ENCODE measurements around the gene DNAJC13.

The DNAJC13 gene

DNA sequence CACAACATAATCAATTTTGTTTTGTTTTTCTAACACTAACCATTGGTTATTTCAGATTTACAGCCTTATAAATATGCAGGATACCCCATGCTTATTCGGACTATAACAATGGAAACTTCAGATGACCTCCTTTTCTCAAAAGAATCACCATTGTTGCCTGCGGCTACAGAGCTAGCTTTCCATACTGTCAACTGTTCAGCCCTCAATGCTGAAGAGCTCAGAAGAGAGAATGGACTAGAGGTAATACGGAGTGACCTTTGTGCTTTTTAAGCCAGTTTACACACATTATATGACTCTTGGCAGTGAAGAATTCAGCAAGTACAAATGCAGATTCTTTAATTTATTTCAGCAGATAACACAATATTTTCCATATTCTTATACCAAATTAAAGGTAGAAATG is 81.8 kb downstream of the DNAJC13 start:
- DNase-seq, result no peak

DNA sequence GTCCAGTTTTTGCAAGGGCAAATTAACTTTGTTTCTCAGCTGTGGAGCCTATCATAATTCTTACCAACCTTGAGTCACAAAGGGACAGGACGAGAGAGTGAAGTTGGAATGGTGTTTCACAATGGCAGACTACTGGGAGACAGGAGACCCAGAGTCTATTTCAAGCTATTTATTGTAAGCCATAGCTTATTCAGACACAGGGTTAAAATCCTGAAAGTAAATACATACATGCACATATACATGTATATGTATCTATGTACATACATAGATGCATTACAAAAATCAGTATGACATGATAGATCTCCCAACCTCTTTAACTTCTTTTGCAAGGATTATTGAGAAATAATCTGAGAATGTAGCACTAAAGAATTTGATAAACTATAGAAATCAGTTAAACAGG is 86.3 kb downstream of the DNAJC13 start:
- no peak for DNase-seq

DNA sequence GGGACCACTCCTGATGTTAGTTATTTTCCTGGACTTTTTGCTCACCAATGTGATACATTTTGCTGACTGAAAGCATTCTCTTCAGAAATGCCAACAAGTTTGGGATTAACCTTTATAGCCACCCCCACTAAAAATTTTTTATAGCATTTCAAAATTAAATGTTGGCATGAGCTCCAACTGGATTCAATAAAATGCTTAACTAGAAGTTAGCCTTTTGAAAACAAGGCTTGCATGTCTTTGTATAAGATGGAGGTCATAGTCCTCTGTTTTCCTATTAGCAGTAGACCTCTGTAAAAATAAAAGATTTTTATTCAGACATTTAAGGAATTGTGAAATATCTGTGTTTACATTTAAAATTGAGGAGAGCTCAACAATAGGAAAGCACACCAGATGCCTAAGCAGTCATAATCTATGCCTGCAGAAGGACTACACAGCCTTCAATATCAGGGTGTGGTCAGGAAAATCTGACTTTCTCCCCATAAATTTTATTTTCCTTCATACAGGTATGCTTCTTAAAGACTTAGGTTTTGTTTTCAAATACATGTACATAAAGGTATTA is 87.2 kb downstream of the DNAJC13 start:
- no peak for DNase-seq

DNA sequence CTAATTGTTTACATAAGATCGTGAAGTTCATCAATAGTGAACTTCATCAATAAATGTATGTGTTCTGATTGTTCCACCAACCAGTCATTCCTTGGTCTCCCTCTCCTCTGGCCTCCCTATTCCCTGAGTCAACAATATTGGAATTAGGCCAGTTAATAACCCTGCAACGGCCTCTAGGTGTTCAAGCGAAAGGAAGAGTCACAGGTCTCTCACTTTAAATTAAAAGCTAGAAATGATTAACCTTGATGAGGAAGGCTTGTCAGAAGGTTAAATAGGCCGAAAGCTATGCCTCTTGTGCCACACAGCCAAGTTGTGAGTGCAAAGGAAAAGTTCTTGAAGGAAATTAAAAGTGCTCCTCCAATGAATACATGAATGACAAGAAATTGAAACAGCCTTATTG is 90.4 kb downstream of the DNAJC13 start:
- DNase-seq, result no peak

DNA sequence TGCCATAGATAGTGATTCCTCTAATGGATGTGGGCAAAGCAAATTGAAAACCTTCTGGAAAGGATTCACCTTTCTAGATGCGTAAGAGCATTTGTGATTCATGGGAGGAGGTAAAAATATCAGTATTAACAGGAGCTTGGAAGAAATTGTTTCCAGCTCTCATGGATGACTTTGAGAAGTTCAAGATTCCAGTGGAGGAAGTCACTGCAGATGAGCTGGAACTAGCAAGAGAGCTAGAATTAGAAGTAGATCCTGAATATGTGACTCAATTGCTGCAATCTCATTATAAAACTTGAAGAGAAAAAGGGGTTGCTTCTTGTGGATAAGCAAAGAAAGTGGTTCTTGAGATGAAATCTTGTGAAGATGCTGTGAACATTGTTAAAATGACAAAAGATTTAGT is 91.8 kb downstream of the DNAJC13 start:
- no peak for DNase-seq

DNA sequence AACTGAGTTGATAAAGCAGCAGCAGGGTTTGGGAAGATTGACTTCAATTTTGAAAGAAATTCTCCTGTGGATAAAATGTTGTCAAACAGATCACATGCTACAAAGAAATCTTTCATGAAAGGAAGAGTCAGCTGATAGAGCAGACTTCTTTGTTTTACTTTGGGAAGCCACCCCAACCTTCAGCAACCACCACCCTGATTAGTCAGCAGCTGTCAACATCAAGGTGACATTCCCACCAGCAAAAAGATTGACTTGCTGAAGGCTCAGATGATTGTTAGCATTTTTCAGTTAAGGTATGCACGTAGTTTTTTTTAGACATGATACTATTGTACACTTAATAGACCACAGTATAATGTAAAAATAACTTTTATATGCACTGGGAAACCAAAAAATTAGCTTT is 92.2 kb downstream of the DNAJC13 start:
- DNase-seq, result no peak

DNA sequence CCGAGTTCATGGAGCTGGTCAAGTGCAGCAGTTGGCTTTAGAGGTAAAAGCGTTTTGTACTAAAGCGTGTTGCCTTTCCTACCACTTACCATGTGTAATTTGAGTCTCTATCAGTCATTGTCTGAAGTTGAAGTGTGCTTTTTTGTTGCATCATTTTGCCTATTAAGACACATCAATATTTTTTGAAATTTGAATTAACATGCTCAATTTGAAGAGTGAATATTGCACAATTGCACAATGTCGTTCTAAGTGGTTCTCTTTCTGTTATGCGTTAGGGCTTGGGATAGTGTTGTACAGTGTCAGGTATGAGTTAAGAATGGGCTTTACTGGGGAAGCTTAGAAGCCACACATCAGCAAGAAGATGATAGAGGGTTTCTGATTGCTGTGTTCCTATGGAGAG is 95.8 kb downstream of the DNAJC13 start:
- no peak for DNase-seq

DNA sequence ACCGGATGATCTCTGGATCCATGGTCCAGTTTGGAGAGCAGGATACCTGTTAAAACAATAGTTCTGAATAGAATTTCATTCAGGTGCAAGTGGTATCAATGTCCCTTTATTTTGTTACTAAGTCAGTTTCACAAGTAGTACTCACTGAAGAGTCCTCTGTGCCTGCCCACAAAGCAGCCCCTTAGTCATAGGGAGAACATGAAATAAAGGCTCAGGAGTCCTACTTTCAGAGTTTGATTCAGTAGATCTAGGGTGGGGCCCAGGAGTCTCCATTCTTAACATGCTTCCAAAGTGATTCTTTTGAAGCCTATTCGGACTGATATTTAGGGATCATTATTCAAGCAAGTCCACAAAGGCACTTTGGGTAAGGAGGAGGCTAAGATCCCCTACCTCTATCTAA is 100.0 kb downstream of the DNAJC13 start:
- no peak for DNase-seq

DNA sequence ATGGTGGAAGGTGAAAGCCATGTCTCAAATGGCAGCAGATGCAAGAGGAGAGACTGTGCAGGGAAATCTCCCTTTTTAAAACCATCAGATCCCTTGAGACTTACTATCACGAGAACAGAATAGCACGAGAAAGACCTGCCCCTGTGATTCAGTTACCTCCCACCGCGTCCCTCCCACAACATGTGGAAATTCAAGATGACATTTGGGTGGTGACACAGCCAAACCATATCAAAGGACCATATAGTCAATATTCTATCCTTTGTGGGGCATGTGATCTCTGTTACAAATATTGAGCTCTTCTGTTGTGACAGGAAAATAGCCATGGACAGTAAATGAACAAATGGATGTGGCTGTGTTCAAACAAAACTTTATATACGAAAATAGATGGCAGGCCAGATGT is 102.6 kb downstream of the DNAJC13 start:
- DNase-seq, result no peak

DNA sequence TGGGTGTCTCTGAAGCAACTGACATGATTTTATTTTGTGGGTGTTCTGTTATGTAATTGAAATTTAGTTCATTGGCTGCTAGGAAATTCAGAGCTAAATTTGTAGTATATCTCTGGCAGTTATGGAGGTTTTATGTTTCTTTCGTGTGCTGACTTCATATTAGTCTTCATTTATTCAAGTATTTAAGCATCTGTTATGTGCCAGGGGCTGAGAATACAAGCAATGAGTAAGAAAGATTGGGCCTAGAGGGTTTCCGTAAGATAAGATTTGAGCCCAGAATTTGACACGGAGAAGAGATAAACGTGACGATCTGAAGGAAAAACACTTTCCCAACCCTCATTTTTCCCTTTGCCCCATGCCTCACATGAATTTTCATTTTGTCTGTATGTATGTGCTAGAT is 104.6 kb downstream of the DNAJC13 start:
- no peak for DNase-seq

DNA sequence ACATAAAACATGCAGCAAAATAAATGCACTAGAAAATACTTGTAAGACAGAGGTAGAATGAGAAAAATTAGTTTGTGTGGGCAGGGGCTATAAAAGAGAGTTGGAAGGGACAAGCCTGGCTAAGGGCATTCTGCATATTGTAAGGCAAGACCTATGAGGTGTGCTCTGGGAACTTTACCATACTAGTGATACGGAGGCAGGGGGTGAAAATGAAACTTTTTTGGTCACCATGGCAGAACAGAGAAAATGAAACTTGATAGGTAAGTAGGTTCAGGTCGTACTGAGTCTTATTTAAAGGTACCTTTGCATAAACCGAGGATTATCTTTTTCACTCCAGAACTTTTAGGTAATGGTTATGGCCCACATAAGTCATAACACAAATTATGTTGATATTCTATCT is 105.1 kb downstream of the DNAJC13 start:
- DNase-seq, result no peak

DNA sequence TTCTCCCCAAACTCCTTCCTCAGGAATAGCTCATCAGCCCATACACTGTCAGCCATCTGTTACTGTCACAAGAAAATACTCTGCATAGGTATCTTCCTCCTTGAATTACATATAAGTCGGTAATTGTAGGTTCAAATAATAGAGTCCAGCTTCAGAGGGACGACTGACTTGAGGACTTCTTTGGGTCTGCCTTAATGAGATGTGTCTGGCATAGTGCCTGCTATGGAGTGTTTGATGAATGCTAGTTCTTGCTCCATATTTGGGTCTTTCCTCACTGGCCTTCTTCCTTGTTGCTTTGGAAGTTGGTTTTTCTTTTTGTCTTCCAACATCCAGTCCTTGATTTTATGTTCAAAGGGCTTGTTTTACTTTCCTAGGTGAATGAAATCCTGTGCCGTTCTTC is 113.3 kb downstream of the DNAJC13 start:
- DNase-seq, result no peak

DNA sequence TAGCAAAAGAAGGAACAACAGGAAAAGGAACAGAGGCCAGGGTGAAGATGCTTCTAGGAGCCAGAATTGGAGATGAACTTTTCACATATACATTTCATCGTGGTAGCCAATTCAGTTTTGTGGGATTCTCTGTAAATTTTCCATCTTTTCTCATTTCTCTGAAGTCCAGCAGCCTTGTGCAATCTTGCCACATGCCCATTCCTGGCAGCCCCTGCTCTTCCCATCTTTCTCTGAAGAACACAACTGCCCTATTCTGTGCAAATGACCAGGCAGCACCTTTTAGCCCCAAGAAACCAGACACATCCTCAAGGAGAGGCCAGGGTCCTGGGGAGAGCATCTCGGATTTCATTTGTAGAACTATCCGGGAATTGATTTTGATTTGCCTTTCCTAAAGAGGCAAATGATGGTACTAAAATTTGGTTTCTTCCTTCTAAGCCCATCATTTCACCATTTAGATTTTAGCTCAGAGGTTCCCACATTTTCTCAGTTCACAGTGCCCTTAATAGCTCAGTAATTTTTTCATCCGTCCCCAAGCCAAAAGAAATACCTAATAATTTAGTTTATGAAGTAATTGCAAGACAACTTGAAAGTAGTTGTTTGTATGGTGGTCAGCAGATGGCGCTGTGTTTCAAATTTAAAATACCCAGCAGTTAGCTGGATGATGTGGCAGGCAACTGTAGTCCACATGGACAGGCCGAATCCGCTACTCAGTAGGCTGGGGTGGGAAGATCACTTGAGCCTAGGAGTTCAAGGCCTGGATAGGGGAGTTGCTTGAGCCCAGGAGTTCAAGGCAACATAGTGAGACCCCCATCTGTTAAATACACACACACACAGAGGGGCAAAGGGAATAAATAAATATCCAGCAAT is 118.5 kb downstream of the DNAJC13 start:
- peak; percentile 33 for DNase-seq

DNA sequence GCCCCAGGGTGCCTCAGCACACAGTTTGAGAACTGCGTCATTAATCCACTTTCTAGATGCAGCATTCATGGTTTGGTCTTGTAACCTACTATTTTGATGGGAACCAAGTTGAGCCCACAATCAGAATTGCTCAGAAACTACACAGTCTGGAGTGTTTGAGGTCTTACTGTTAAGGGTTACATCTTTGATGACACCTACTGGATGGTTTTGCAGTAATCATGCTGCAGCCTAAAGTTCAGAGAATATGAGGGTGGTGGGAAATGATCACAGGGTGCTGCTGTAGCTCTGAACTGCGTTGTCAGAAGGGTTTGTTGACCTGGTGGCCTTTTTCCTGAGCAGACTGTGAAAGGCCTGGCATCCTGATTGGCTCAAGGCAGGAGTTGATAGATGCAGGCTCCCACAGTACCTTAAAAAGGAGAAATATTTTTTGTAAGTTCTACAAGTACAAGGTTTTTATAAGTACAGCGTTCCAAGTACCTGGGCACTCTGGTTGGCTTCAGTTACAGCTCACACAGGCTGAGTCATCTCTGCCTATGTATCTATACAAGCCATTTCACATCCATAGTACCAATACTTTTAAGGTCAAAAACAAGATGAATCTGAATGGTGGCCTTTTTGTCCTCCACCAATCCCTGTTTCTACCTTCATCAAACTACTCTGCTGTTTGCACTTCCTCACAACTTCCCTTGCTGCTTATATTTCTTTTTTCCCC is 119.3 kb downstream of the DNAJC13 start:
- DNase-seq, result no peak

DNA sequence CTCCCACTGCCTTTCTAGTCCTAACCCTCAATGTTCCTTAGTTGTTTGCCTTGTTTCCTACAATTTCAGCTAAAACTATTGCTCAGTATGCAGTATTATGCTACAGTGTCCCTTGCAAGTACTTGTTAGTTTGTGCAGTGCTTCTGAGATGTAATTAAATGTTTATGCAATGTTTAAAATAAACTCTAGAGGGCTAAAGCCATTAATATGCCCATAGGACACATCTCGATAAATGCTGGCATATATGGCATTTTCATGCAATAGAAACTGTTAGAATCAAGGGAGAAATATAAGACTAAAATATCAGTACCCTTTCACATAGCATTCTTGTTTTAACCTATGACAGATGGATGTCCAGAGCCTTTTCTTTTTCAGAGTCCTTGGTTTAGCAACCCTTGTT is 120.0 kb downstream of the DNAJC13 start:
- no peak for DNase-seq

DNA sequence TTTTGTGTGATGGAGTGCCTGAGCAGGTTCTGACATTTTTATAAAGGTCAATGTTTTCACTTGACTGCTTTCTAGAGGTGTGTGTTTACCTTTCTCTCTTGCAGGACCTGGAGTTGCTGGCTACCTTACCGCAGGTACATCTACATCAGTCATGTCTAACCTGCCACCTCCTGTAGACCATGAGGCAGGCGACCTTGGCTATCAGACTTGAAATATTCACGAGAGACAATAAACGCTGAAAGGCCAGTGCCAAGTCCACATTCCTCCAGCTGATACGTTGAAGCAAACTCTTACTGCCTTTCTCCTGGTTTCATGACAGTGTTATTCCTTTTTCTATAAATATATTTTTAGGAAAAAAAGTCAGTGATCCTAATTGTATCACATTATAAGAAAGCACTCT is 120.8 kb downstream of the DNAJC13 start:
- DNase-seq, result no peak

DNA sequence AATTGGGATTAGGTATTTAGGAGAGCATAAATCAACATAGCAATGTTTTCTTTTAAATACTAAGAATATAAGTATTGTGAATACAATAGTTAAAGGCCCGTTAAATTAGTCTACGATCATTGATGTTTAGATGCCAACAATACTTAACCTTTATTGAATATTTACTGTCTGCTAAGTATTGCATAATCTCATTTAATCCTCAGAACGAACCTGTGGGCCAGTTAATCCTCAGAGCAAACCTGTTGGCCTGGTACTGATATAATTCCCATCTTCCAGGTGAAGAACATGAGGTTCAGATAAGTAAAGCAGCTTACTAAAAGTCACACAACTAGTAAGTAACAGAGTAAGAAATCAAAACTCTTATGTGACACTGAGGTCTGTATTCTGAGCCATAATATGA is 122.4 kb downstream of the DNAJC13 start:
- DNase-seq, result no peak

DNA sequence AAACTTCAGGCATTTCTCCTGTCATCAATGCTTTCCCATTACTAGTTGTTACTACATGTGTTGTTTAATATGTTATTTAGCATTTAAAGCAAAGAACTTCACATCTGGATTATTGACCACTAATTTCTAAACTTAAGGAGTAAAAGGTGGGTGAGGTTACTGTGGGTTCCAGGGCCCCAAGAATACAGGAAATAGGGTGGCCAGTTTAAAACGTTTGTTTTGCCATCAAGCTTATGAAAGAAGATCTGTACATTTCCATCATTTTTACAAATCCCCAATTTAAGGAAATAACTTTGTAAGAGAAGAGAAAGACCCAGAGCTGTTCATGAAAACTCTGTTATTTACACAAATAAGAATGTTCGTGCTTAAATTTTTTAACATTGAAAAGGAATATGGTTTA is 125.3 kb downstream of the DNAJC13 start:
- DNase-seq, result no peak

DNA sequence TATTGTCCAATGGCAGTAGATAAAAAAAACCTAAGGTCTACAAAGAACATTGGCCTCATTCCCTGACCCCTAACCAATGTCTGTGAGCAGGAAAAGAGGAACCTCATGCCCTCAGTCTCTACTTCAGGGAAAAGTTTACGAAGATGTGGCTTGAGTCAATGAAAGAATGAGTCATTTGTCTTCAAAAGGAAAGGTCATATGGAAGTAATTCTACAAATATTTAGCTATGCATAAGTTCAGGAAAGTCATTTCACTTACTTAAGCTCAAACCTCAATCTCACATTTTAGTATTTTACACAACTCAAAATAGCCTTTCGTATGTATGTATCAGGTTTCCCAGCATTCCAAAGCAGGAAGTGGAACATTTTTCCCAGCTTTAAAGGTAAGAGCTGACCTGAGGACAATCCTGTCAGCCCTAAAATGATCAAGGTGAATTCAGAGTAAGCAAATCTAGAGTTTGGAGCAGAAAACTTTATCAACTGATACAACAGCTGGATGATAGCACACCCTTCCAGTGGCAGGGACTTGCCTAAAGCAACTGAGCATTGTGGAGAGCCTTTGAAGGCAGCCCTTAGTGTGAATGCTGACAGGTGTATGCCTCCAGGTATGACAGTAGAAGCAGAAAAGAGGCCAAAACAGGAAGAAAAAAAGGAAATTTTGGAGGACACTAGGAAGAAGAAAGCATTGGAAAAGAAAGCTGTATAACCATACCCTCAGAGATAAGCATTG is 125.9 kb downstream of the DNAJC13 start:
- no peak for DNase-seq

DNA sequence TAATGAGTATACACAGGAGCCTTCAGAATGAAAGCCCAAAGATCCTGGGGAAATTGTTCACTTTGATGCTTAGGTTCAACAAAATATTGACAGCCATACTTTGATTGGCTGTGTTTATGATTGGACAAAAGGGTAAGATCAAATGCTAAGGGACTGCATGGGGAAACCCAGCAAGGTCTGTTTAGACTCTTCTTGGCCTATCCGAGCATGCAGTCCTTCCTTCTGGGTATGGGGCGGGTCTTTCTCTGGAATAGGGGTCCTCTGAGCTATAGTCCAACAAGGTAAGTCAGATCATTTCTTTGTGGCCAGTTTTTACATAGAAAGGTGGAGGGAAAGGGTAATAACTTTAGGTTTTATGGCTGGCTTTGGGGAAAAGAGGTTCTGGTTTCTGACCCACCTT is 126.8 kb downstream of the DNAJC13 start:
- DNase-seq, result no peak

DNA sequence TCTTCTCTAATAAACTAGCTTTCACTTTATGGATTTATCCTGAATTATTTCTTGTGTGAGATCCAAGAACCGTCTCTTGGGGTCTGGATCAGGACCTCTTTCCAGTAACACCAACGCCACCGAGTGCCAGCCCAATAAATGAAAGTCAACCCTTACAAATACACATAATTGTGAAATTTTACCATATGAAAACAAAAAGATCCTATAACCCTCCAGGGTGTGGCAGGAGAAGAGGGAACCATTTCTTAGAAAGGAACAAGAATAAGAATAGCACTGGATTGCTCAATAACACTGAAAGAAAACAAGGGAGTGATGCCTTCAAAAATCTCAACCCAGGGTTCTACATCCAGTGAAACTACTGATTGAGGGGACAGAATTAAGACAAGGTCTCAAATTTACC is 128.2 kb downstream of the DNAJC13 start:
- no peak for DNase-seq

DNA sequence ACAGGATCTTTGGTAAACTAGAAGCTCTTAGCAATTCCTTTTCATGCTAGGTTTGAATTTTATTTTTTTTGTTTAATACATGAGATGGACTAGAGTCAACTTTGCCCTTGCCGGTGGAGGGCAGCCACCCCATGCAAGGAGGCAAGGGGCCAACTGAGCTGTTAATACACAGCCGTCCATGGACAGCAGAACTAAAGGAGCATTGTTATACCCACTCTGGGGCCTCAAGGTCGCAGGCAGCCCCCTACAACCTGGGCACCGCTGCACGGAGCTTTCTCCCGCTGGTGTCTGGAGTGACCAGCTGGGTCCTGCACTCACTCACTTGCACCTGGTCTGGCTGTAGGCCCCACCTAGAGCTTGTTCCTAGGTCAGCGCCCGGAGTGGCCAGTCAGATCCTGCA is 131.9 kb downstream of the DNAJC13 start:
- DNase-seq, result no peak

DNA sequence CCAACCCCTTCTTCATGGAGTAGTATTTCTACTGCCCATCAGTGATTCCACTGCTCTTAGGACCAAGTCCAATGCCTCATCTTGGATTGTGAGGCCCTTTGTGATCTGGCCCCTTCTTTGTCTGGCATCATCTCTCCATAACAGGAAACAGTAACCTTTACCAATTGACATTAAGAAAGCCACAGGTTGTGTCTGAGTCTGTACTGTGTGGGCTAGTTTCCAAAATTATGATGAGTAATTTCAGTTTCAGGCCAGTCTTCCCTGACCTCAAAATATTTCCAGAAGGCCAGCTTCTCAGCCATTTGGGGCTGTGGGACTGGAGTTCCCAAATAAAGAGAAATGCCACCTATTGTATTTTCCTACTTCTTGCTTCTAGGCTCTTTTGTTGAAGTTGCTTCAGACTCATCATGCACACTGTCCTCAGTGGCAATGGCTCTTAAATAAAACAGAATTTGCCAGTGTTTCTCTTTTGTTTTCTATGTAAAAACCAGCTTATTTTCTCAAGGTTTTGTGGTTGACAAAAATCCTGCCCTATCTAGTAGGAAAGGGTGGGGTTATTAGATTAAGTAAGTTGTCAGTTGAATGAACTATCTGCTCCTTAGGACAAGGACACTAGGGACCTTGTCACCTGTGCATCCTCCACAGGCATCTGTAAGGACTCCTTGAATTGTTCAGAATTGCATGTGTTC is 132.7 kb downstream of the DNAJC13 start:
- DNase-seq, result no peak
